ENCODE data around the gene OR10D3. TPM values are rescaled to one million over a fixed set of nuclear protein-coding genes. Genes with fewer than 3 reads are reported as not detected.

Gene OR10D3
- polyA plus RNA-seq, 1 donor (not counting 4 experiments of a cell fraction or from before 2014, with no cell fraction given) = not detected

- no peak overlapping the region for H3K4me2 ChIP-seq (ENCODE audit: control insufficient read depth, extremely low read depth, insufficient read depth, low read depth, low read length)
- TF ChIP-seq, protein P1, sequence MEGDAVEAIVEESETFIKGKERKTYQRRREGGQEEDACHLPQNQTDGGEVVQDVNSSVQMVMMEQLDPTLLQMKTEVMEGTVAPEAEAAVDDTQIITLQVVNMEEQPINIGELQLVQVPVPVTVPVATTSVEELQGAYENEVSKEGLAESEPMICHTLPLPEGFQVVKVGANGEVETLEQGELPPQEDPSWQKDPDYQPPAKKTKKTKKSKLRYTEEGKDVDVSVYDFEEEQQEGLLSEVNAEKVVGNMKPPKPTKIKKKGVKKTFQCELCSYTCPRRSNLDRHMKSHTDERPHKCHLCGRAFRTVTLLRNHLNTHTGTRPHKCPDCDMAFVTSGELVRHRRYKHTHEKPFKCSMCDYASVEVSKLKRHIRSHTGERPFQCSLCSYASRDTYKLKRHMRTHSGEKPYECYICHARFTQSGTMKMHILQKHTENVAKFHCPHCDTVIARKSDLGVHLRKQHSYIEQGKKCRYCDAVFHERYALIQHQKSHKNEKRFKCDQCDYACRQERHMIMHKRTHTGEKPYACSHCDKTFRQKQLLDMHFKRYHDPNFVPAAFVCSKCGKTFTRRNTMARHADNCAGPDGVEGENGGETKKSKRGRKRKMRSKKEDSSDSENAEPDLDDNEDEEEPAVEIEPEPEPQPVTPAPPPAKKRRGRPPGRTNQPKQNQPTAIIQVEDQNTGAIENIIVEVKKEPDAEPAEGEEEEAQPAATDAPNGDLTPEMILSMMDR (optimal IDR thresholded peaks at IDR 0.05 in 1 of 3, IDR thresholded peaks at IDR 0.05 in 1 of 3, conservative IDR thresholded peaks at IDR 0.05 in 1 of 3; ENCODE audit: extremely low read depth in 1 of 3, insufficient read depth in 2 of 3, low read length in 3 of 3) = no peak
- TF ChIP-seq EZH2 (IDR thresholded peaks at IDR 0.05; ENCODE audit: low read length) = no peak
- FAIRE-seq = no peak
- H3K9me3 ChIP-seq (ENCODE audit: control insufficient read depth, low read depth, low read length) = no peaks in the 10 kb centered on the region
- no peak overlapping the region for H3K4me3 ChIP-seq (ENCODE audit: control insufficient read depth in 2 of 3, extremely low read depth in 1 of 3, insufficient read depth in 2 of 3, low read depth in 1 of 3, low read length in 3 of 3)
- no peak overlapping the region for H2AFZ ChIP-seq (ENCODE audit: control insufficient read depth, low read length)
- no peaks in the 10 kb centered on the region for H3K79me2 ChIP-seq (ENCODE audit: control insufficient read depth, insufficient read depth, low read length)
- H3K27me3 ChIP-seq (ENCODE audit: control insufficient read depth, extremely low read depth, insufficient read depth, low read length) = no peaks in the 10 kb centered on the region
- H3K9me1 ChIP-seq (ENCODE audit: control insufficient read depth, extremely low read depth, insufficient read depth, low read length) = no peaks in the 10 kb centered on the region
- no peaks in the 10 kb centered on the region for H4K20me1 ChIP-seq (ENCODE audit: control insufficient read depth, extremely low read depth, insufficient read depth, low read length)
- H3K27ac ChIP-seq (ENCODE audit: control insufficient read depth, insufficient read depth, low read length) = no peak overlapping the region
- no peak for DNase-seq (ENCODE audit: low read depth, low spot score)
- H3K36me3 ChIP-seq (ENCODE audit: control insufficient read depth in 2 of 2, extremely low read depth in 1 of 2, insufficient read depth in 2 of 2, low read length in 2 of 2) = no peaks in the 10 kb centered on the region
- dilution Hi-C loops (cut with MboI; ENCODE audit: extremely low pct_ligation_motif_present, low sequenced_read_pairs) = no loop called here
- H3K4me1 ChIP-seq (ENCODE audit: control insufficient read depth, extremely low read depth, insufficient read depth, low read length) = no peaks in the 10 kb centered on the region
- no peak overlapping the region for H3K9ac ChIP-seq (ENCODE audit: control insufficient read depth, extremely low read depth, insufficient read depth, low read length)
These were observed 20.9 kb downstream of the OR10D3 start for GRCh38 chr11:124204008-124204407.

DNA sequence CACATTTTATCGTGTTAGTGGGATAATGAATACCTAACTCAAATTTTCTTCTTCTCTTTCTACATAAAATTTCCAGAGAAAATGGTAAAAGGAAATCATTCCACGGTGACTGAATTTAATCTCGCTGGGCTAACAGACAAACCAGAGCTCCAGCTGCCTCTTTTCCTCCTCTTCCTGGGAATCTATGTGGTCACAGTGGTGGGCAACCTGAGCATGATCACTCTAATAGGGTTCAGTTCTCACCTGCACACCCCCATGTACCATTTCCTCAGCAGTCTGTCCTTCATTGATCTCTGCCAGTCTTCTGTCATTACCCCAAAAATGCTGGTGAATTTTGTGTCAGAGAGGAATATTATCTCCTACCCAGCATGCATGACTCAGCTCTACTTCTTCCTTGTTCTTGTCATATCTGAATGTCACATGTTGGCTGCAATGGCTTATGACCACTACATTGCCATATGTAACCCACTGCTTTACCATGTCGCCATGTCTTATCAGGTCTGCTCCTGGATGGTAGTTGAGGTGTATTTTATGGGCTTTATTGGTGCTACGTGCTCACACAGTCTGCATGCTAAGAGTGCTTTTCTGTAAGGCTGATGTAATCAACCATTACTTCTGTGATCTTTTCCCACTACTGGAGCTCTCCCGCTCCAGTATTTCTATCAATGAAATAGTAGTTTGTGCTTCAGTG lies 24.1 kb downstream of the OR10D3 start:
- Histone ChIP-seq H3K36me3 (ENCODE audit: control insufficient read depth in 2 of 2, extremely low read depth in 1 of 2, insufficient read depth in 2 of 2, low read length in 2 of 2) (no peaks in the 10 kb centered on the region), H3K27ac (ENCODE audit: control insufficient read depth, insufficient read depth, low read length) (no peak overlapping the region), H3K79me2 (ENCODE audit: control insufficient read depth, insufficient read depth, low read length) (no peaks in the 10 kb centered on the region), H3K9ac (ENCODE audit: control insufficient read depth, extremely low read depth, insufficient read depth, low read length) (no peak overlapping the region), H3K4me1 (ENCODE audit: control insufficient read depth, extremely low read depth, insufficient read depth, low read length) (no peaks in the 10 kb centered on the region), H3K9me3 (ENCODE audit: control insufficient read depth, low read depth, low read length) (no peaks in the 10 kb centered on the region), H3K4me2 (ENCODE audit: control insufficient read depth, extremely low read depth, insufficient read depth, low read depth, low read length) (no peak overlapping the region), H4K20me1 (ENCODE audit: control insufficient read depth, extremely low read depth, insufficient read depth, low read length) (no peaks in the 10 kb centered on the region), H2AFZ (ENCODE audit: control insufficient read depth, low read length) (no peak overlapping the region), H3K9me1 (ENCODE audit: control insufficient read depth, extremely low read depth, insufficient read depth, low read length) (no peaks in the 10 kb centered on the region), H3K4me3 (ENCODE audit: control insufficient read depth in 2 of 3, extremely low read depth in 1 of 3, insufficient read depth in 2 of 3, low read depth in 1 of 3, low read length in 3 of 3) (no peak overlapping the region), H3K27me3 (ENCODE audit: control insufficient read depth, extremely low read depth, insufficient read depth, low read length) (no peaks in the 10 kb centered on the region)
- dilution Hi-C loops (cut with MboI; ENCODE audit: extremely low pct_ligation_motif_present, low sequenced_read_pairs) = no loop called here
- TF ChIP-seq, protein P1 (optimal IDR thresholded peaks at IDR 0.05 in 1 of 3, IDR thresholded peaks at IDR 0.05 in 1 of 3, conservative IDR thresholded peaks at IDR 0.05 in 1 of 3; ENCODE audit: extremely low read depth in 1 of 3, insufficient read depth in 2 of 3, low read length in 3 of 3) = no peak
- no peak for TF ChIP-seq EZH2 (IDR thresholded peaks at IDR 0.05; ENCODE audit: low read length)
- FAIRE-seq = no peak
- no peak for DNase-seq (ENCODE audit: low read depth, low spot score)

Measured in keratinocyte (primary cell).